OCI-LY3 (cell line): ENCODE measurements around the gene CPEB1.

Experiments
- CTCF ChIP-seq: fragments of 200-600, 300-600 bp; sonication (generic); IDR thresholded peaks from 2 replicates; pipeline ENCODE4 v1.5.1; 2014; ENCODE audit warnings: antibody characterized with exemption, low read length, low read depth
- EZH2phosphoT487 ChIP-seq: fragments of 200-600 bp; shearing (Covaris generic); IDR thresholded peaks from 2 replicates; pipeline ENCODE4 v1.6.1; 2018; ENCODE audit warnings: antibody characterized with exemption, mixed run types, low read depth

- TF ChIP-seq CTCF (no peak), EZH2phosphoT487 (no peak)
Observed at GRCh38 chr15:82602195-82602594, 45.0 kb downstream of the CPEB1 start.
